ENCODE results near the gene MBNL1.
"Not testable (repeated sequence)": the region's sequence is repeated elsewhere in the genome, so short reads cannot be mapped to it uniquely, and the experiment has no call there.

Gene MBNL1

GRCh38 chr3:152404976-152405375 is 136.2 kb downstream of the MBNL1 start:
- DNase-seq, result no peak
- in situ Hi-C loops (cut with MboI; ENCODE audit: low pct_unique_long_range_greater_than_20kb, low sequenced_read_pairs), result no loop called here

- in situ Hi-C loops (cut with MboI; ENCODE audit: low pct_unique_long_range_greater_than_20kb, low sequenced_read_pairs), result no loop called here
- DNase-seq, result no peak
Measured at GRCh38 chr3:152405915-152406802, 137.4 kb downstream of the MBNL1 start.

GRCh38 chr3:152413240-152413639 is 144.5 kb downstream of the MBNL1 start:
- in situ Hi-C loops (cut with MboI; ENCODE audit: low pct_unique_long_range_greater_than_20kb, low sequenced_read_pairs), result no loop called here
- no peak for DNase-seq

- in situ Hi-C loops (cut with MboI; ENCODE audit: low pct_unique_long_range_greater_than_20kb, low sequenced_read_pairs), result no loop called here
- no peak for DNase-seq
Measured at GRCh38 chr3:152416808-152417580, 148.3 kb downstream of the MBNL1 start.

GRCh38 chr3:152419748-152420147 is 151.0 kb downstream of the MBNL1 start:
- in situ Hi-C loops (cut with MboI; ENCODE audit: low pct_unique_long_range_greater_than_20kb, low sequenced_read_pairs), result no loop called here
- no peak for DNase-seq

GRCh38 chr3:152421162-152421561 is 152.4 kb downstream of the MBNL1 start:
- in situ Hi-C loops (cut with MboI; ENCODE audit: low pct_unique_long_range_greater_than_20kb, low sequenced_read_pairs), result no loop called here
- no peak for DNase-seq

GRCh38 chr3:152426393-152426792 is 157.7 kb downstream of the MBNL1 start:
- DNase-seq, result no peak
- in situ Hi-C loops (cut with MboI; ENCODE audit: low pct_unique_long_range_greater_than_20kb, low sequenced_read_pairs), result loop anchor here (25.0 kb wide), 1 partner anchor 139 kb away; no protein-coding TSS in a partner anchor

GRCh38 chr3:152428577-152428976 is 159.8 kb downstream of the MBNL1 start:
- DNase-seq, result no peak
- in situ Hi-C loops (cut with MboI; ENCODE audit: low pct_unique_long_range_greater_than_20kb, low sequenced_read_pairs), result loop anchor here (25.0 kb wide), 1 partner anchor 141 kb away; no protein-coding TSS in a partner anchor

GRCh38 chr3:152430223-152431002 is 161.7 kb downstream of the MBNL1 start:
- no peak for DNase-seq
- in situ Hi-C loops (cut with MboI; ENCODE audit: low pct_unique_long_range_greater_than_20kb, low sequenced_read_pairs), result loop anchor here (25.0 kb wide), 1 partner anchor 143 kb away; no protein-coding TSS in a partner anchor

- in situ Hi-C loops (cut with MboI; ENCODE audit: low pct_unique_long_range_greater_than_20kb, low sequenced_read_pairs), result loop anchor here (25.0 kb wide), 1 partner anchor 147 kb away; no protein-coding TSS in a partner anchor
- DNase-seq, result peak; percentile 69
Measured at GRCh38 chr3:152434142-152434541, 165.4 kb downstream of the MBNL1 start.

- in situ Hi-C loops (cut with MboI; ENCODE audit: low pct_unique_long_range_greater_than_20kb, low sequenced_read_pairs), result loop anchor here (25.0 kb wide), 1 partner anchor 148 kb away; no protein-coding TSS in a partner anchor
- not testable (repeated sequence) for DNase-seq
Measured at GRCh38 chr3:152435210-152435609, 166.5 kb downstream of the MBNL1 start.

GRCh38 chr3:152436707-152437590 is 168.2 kb downstream of the MBNL1 start:
- in situ Hi-C loops (cut with MboI; ENCODE audit: low pct_unique_long_range_greater_than_20kb, low sequenced_read_pairs), result loop anchor here (25.0 kb wide), 1 partner anchor 150 kb away; no protein-coding TSS in a partner anchor
- DNase-seq, result peak; percentile 62

- DNase-seq, result no peak
- in situ Hi-C loops (cut with MboI; ENCODE audit: low pct_unique_long_range_greater_than_20kb, low sequenced_read_pairs), result loop anchor here (25.0 kb wide), 1 partner anchor 151 kb away; no protein-coding TSS in a partner anchor
Measured at GRCh38 chr3:152438181-152438580, 169.5 kb downstream of the MBNL1 start.

- no peak for DNase-seq
- in situ Hi-C loops (cut with MboI; ENCODE audit: low pct_unique_long_range_greater_than_20kb, low sequenced_read_pairs), result loop anchor here (25.0 kb wide), 1 partner anchor 151 kb away; no protein-coding TSS in a partner anchor
Measured at GRCh38 chr3:152438706-152439105, 170.0 kb downstream of the MBNL1 start.

GRCh38 chr3:152440243-152440642 is 171.5 kb downstream of the MBNL1 start:
- in situ Hi-C loops (cut with MboI; ENCODE audit: low pct_unique_long_range_greater_than_20kb, low sequenced_read_pairs), result loop anchor here (25.0 kb wide), 1 partner anchor 153 kb away; no protein-coding TSS in a partner anchor
- DNase-seq, result not testable (repeated sequence)

- DNase-seq, result peak; percentile 27
- in situ Hi-C loops (cut with MboI; ENCODE audit: low pct_unique_long_range_greater_than_20kb, low sequenced_read_pairs), result loop anchor here (25.0 kb wide), 1 partner anchor 156 kb away; no protein-coding TSS in a partner anchor
Measured at GRCh38 chr3:152443212-152444023, 174.7 kb downstream of the MBNL1 start.
